ENCODE data around the gene CASR.

CASR gene

DNA sequence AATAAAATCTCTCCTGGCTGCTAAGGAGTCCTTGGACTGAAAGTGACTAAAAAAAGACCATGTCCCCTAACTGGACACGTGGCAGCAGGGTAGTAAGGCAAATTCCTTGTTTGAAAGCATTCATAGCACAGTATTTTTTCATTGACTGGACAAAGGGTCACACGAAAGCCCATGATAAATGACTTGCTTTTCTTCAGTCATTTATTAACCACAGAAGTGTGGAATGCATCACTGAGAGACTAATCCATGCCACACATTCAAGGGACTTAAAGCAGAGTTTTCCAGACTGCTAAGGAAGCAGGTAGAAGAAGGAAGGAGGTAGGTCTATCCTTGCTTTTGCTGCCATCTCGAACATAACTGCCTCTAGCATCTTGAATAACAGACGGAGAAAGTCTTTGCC, 31.2 kb downstream of the CASR start:
- DNase-seq (ENCODE audit: low spot score), result no peak

- no peak for DNase-seq (ENCODE audit: low spot score)
Measured at GRCh38 chr3:122215592-122216298, 32.3 kb downstream of the CASR start.

GRCh38 chr3:122217901-122218300, 34.4 kb downstream of the CASR start:
- DNase-seq (ENCODE audit: low spot score), result no peak

DNA sequence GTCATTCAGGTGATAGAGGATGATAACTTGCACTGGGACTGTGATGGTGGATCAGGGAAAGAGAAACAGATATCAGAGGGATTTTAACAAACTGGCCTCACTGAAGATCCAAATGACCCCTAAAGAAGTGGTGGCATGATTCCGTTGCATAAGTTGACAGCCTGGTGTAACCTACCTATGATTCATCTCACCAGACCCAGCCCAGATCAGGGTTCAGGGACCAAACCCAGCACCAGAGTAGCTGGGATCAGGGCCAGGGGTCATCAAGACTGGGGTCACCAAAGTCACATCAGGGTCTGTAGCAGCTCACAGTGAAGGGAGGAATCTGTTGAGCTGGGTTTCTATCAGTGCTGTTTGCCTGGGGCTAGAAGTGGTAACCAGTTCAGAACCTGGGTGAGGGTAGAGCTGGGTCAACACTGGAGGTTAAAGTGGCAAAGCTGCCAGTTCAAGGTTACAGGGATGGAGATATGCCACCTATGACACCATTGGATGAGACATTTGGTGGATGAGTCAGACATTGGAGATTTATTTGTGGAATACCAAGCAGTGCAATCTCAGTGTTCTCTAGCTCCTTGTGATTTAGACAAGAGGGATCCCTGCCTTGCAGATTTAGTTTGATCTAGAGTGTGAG, 35.9 kb downstream of the CASR start:
- no peak for DNase-seq (ENCODE audit: low spot score)

DNA sequence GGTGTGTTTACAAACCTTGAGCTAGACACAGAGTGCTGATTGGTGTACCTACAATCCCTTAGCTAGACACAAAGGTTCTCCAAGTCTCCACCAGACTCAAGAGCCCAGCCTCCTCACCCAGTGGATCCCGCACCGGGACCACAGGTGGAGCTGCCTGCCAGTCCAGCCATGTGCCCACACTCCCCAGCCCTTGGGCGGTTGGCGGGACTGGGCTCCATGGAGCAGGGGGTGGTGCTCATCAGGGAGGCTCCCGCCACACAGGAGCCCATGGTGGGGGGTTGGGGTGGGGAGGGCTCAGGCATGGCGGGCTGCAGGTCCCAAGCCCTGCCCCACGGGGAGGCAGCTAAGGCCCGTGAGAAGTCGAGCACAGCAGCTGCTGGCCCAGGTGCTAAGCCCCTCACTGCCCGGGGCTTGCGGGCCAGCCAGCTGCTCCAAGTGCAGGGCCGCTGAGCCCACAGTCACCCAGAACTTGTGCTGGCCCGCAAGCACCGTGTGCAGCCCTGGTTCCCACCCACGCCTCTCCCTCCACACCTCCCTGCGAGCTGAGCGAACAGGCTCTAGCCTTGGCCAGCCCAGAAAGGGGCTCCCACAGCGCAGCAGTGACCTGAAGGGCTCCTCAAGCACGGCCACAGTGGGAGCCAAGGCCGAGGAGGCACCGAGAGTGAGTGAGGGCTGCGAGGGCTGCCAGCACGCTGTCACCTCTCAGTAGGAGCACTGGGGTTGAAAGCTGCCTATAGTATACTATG, 43.7 kb downstream of the CASR start:
- DNase-seq (ENCODE audit: low spot score), result no peak

- no peak for DNase-seq (ENCODE audit: low spot score)
Measured at GRCh38 chr3:122230174-122230573, 46.7 kb downstream of the CASR start.

DNA sequence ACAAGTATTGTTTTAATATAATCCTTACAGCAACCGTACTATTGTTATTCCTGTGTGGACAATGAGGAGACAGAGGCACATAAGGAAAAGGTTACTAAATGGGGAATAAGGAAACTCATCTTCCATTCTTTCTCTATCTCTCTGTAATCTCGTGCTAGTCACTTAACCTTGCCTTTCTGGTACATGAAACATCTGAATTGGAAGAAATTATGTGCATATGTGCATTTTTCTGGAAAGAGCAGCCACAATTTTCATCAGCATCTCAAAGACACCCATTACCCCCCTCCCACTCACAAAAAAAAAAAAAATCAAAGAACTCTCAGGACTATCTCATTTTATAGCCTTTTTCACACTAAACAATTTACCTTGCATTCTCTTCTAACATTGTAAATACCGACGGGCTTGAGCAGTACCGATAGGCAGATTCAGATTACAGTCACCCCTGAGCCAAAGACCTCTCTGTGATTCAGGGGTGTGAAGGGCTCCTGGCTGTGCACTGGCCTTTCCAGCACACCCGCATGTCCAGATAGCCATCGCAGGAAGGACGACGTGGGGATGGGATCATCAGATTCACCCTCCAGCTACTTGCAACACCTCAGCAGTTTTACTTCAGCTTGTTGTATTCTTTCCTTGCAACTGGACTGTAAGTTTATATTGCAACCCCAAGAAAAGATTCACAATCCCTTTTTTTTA, 48.1 kb downstream of the CASR start:
- DNase-seq (ENCODE audit: low spot score), result no peak

GRCh38 chr3:122232485-122232884, 49.0 kb downstream of the CASR start:
- DNase-seq (ENCODE audit: low spot score), result peak; percentile 4

DNA sequence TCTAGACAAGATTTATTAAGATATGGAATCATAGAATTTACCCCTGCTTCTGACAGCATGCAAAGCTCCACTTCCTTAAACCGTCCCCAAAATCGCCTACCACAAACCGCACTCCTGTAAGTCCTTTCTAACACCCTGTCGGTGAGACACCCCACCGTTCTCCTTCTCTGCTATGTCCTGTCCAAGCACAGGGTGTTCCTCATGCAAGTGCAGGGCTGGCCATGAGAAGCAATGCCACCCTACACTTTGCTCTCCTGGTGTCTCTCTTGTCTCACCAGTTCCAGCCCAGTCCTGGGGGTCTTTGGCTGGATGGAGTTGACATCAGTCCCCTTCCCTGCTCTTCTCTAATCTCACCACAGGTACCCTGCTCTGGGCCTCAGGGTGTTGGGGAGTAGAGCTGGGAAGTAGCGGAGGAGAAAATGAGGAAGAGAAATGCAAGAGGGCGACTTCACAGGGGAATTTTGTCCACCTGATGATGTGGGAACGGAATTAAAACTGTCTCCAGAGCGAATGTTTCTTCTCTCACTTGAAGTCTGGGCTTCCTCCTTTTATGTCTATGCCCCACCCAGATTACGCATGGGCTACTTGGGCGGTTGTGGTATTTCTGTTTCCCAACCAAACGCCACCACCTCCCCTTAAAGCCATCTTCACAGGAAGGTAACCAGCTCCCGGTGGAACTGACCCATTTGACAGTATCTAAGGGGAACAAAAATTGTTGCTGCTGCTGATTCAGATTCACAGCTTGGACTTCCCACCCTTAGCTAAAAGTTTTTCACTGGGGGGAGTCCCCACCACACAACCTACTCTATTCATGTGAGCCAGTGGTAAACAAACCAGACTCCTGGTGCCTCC, 49.9 kb downstream of the CASR start:
- DNase-seq (ENCODE audit: low spot score), result peak; percentile 17

- DNase-seq (ENCODE audit: low spot score), result no peak
Measured at GRCh38 chr3:122234117-122234516, 50.6 kb downstream of the CASR start.

GRCh38 chr3:122235147-122235546, 51.7 kb downstream of the CASR start:
- peak; percentile 5 for DNase-seq (ENCODE audit: low spot score)

- DNase-seq (ENCODE audit: low spot score), result no peak
Measured at GRCh38 chr3:122239112-122239511, 55.6 kb downstream of the CASR start.

DNA sequence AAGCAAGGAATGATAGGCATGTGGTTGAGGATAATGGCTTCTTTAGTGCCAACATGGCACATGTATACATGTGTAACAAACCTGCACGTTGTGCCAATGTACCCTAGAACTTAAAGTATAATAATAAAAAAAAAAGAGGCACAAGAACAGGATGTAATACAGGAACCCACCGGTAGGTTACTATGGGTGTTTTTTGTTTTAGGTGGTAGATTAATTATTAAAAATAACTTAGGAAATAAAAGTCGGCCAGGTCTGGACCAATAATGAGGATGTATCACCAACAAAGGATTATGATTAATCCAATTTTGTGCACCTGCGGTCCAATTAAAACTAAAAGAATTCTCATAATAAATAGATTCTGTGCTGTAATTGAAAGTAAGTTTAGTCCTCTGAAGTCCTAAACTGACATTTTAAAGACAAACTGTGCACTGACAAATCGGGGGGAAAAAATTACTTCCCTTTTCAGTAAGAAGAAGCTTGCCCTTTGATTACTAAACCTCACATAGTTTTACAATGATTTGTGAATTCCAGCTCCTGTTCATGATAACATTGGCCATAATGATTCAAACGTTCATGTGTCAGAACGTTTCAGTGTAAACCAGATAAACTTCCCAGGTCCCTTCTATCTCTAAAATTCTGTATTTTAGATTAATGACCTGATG, 62.2 kb downstream of the CASR start:
- DNase-seq (ENCODE audit: low spot score), result peak; percentile 17

- DNase-seq (ENCODE audit: low spot score), result no peak
Measured at GRCh38 chr3:122246199-122246598, 62.7 kb downstream of the CASR start.

DNA sequence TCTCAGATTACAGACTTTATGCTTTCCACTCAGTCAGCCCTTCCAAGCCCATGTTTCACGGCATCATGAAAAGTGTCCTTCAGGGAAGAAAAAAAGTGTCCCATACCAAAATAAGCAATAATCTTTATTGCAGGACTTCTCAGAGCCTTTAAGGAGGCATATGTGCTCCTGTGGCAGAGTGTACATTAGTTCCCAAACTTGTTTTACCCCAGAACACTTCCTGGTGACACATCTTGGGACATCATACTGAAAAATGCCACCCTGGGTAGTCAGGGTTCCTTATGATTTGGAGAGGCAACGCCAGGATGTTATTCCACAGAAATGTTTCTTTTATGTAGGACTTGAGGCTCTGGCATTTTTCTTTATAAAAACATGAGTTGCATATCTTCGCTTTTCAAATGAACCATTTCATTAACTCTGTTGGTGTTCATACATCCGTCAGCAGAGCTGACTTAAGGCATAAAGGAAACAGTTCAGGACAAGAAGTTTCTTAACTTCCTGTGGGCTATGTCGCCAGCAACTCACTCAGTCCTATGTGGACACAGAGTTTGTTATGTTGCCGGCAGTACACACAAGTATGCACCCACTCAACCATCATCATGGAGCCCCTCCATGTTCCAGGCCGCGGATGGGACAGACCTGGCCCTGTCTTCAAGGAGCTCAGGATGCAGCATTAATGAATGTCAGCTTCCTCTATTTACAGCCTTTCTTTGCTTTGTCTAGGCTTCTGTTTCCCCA, 63.8 kb downstream of the CASR start:
- DNase-seq (ENCODE audit: low spot score), result no peak

DNA sequence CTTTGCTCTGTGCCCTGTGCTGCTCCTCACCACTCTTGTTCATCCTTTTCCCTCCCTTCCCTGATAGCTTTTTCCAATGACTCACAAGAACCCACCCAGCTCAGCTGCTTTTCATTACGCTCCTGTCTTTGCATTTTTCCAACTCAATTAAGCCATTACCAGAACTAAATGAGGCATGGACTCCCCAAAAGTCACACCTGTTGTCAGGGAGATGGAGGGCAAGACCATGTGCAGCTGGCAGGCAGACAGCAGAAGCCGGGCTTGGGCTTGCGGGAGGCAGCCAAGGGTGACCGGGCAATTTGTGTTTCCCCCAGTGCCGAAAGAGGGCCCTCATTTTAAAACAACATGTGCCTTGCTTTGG, 64.3 kb downstream of the CASR start:
- no peak for DNase-seq (ENCODE audit: low spot score)

- DNase-seq (ENCODE audit: low spot score), result no peak
Measured at GRCh38 chr3:122251428-122251827, 68.0 kb downstream of the CASR start.

- no peak for DNase-seq (ENCODE audit: low spot score)
Measured at GRCh38 chr3:122253581-122253980, 70.1 kb downstream of the CASR start.

- peak; percentile 22 for DNase-seq (ENCODE audit: low spot score)
Measured at GRCh38 chr3:122255757-122256439, 72.4 kb downstream of the CASR start.
